HG03066 (cell line): ENCODE data around the gene EFHD1.
"Not testable (repeated sequence)": the region's sequence is repeated elsewhere in the genome, so short reads cannot be mapped to it uniquely, and the experiment has no call there.

Source experiments
- ATAC-seq: cut with Tn5 transposase; IDR thresholded peaks from one replicate; pipeline ENCODE4 v1.9.1; 2021; ENCODE audit warnings: low read depth; ENCODE audit not compliant: unreplicated experiment

Gene EFHD1

GRCh38 chr2:232613538-232614134 is 19.8 kb upstream of the EFHD1 start:
- ATAC-seq: no peak

- ATAC-seq: no peak
Observed at GRCh38 chr2:232615339-232615738, 18.1 kb upstream of the EFHD1 start.

- no peak for ATAC-seq
Observed at GRCh38 chr2:232621186-232621585, 12.2 kb upstream of the EFHD1 start.

- ATAC-seq: no peak
Observed at GRCh38 chr2:232622563-232622962, 10.8 kb upstream of the EFHD1 start.

GRCh38 chr2:232623768-232624765 is 9.3 kb upstream of the EFHD1 start:
- ATAC-seq: no peak

GRCh38 chr2:232626584-232626983 is 6.8 kb upstream of the EFHD1 start:
- ATAC-seq: no peak

GRCh38 chr2:232628466-232629128 is 4.8 kb upstream of the EFHD1 start:
- no peak for ATAC-seq

- no peak for ATAC-seq
Observed at GRCh38 chr2:232629129-232629475, 4.3 kb upstream of the EFHD1 start.

GRCh38 chr2:232632229-232632903 is 1.0 kb upstream of the EFHD1 start:
- ATAC-seq: no peak

GRCh38 chr2:232632904-232633412 is 446 bp upstream of the EFHD1 start:
- no peak for ATAC-seq

- ATAC-seq: no peak
Observed at GRCh38 chr2:232634206-232635150, 1.1 kb downstream of the EFHD1 start.

- ATAC-seq: not testable (repeated sequence)
Observed at GRCh38 chr2:232635376-232635775, 2.0 kb downstream of the EFHD1 start.

- no peak for ATAC-seq
Observed at GRCh38 chr2:232635820-232636219, 2.4 kb downstream of the EFHD1 start.

- ATAC-seq: no peak
Observed at GRCh38 chr2:232636788-232637420, 3.5 kb downstream of the EFHD1 start.

- ATAC-seq: no peak
Observed at GRCh38 chr2:232637866-232638583, 4.6 kb downstream of the EFHD1 start.

GRCh38 chr2:232641153-232641848 is 7.9 kb downstream of the EFHD1 start:
- ATAC-seq: no peak

- no peak for ATAC-seq
Observed at GRCh38 chr2:232643147-232643425, 9.7 kb downstream of the EFHD1 start.

GRCh38 chr2:232643813-232644347 is 10.5 kb downstream of the EFHD1 start:
- ATAC-seq: no peak
